Lung (tissue), 12 donors: Measurements from ENCODE around the gene CD2BP2. TPM values are rescaled to one million over a fixed set of nuclear protein-coding genes. Genes with fewer than 3 reads are reported as not detected.
"Not testable (repeated sequence)": the region's sequence is repeated elsewhere in the genome, so short reads cannot be mapped to it uniquely, and the experiment has no call there.

Experiments used
- ATAC-seq: fragments of 200-7000 bp; cut with Tn5 transposase; one replicate; pipeline ENCODE4 v1.9.1; 2020; ENCODE audit warnings: moderate number of reproducible peaks; ENCODE audit not compliant: insufficient read depth, low FRiP score
- DNase-seq, 3 donors: peaks; one replicate each; pipeline ENCODE4 v3.0.0-alpha.2; 2013 to 2017
- H3K27ac ChIP-seq, 2 donors: one replicate each; pipeline ENCODE4 v1.5.1; 2013; ENCODE audit warnings: mild to moderate bottlenecking in 2 of 2, moderate library complexity in 2 of 2, control low read depth in 1 of 2, inconsistent platforms in 1 of 2, low read depth in 1 of 2, low read length in 1 of 2
- H3K27me3 ChIP-seq, 3 donors: one replicate each; pipeline ENCODE4 v1.5.1; 2013; ENCODE audit warnings: low read length in 2 of 3; ENCODE audit not compliant: control insufficient read depth in 3 of 3, insufficient read depth in 3 of 3
- H3K36me3 ChIP-seq, 4 donors: one replicate each; pipeline ENCODE4 v1.5.1; 2013; ENCODE audit warnings: low read length in 4 of 4, mild to moderate bottlenecking in 1 of 4, moderate library complexity in 1 of 4; ENCODE audit not compliant: control insufficient read depth in 4 of 4, insufficient read depth in 4 of 4
- H3K4me1 ChIP-seq, 5 donors: one replicate each; pipeline ENCODE4 v1.5.1; 2013; ENCODE audit warnings: low read length in 5 of 5, mild to moderate bottlenecking in 2 of 5, moderate library complexity in 1 of 5; ENCODE audit not compliant: control insufficient read depth in 5 of 5, insufficient read depth in 5 of 5
- H3K4me3 ChIP-seq: one replicate; pipeline ENCODE4 v1.5.1; 2013; ENCODE audit warnings: mild to moderate bottlenecking, control low read depth, moderate library complexity
- H3K9ac ChIP-seq, 2 donors: one replicate each; pipeline ENCODE4 v1.5.1; 2013; ENCODE audit warnings: low read length in 2 of 2, control low read depth in 1 of 2; ENCODE audit not compliant: insufficient read depth in 1 of 2
- H3K9me3 ChIP-seq, 4 donors: one replicate each; pipeline ENCODE4 v1.5.1; 2013; ENCODE audit warnings: low read length in 3 of 4, mild to moderate bottlenecking in 1 of 4, moderate library complexity in 1 of 4; ENCODE audit not compliant: control insufficient read depth in 4 of 4, insufficient read depth in 3 of 4
- CTCF ChIP-seq: IDR thresholded peaks from 2 replicates; pipeline ENCODE4 v1.5.1; 2012; ENCODE audit warnings: mild to moderate bottlenecking; ENCODE audit errors: control extremely low read depth, extremely low read depth
- WGBS, 2 donors: extraction: QIAGEN DNeasy Blood & Tissue Kit; methylation state at CpG; one replicate each; pipeline ENCODE4 v1.1.7; 2013; 5-methylcytosine and 5-hydroxymethylcytosine counted together
- polyA plus RNA-seq, 2 donors: library from polyadenylated mRNA; stranded (reverse); fragments of 200-250 nt; gene quantifications; one replicate each; pipeline ENCODE4 v1.2.1, GENCODE V29; 2013
- total RNA-seq, 2 donors: library from RNA; depleted of rRNA in 1 of 2; stranded (reverse); fragments of >200 nt in 1 of 2; gene quantifications; one replicate each; pipeline ENCODE4 v1.2.1, GENCODE V29; 2014 to 2021
- donor health status: control.
- donor health status: control.
- donor health status: Bipolar disorder and iron deficiency.
- donor health status: healthy.
- donor health status: DM: yes; HTN: yes; CAD: no.

The CD2BP2 gene
- total and polyA plus RNA-seq, 4 donors: 37.5 to 69.8 (median 46.3) TPM

- ATAC-seq (no peak), DNase-seq (no peak)
- Histone ChIP-seq H3K27ac (no peak overlapping the region), H3K4me3 (no peak overlapping the region), H3K27me3 (no peaks in the 10 kb centered on the region), H3K9ac (no peak overlapping the region), H3K4me1 (peaks cover 0 to 16% (median 8%) of the 10 kb centered on the region in 5 donors), H3K9me3 (no peaks in the 10 kb centered on the region), H3K36me3 (peaks cover 0 to 27% (median 16%) of the 10 kb centered on the region in 4 donors)
- 37 to 76% methylated on average over 3 of the region's 3 CpGs for WGBS, 2 donors
- no peak for TF ChIP-seq CTCF
Measured at GRCh38 chr16:30349675-30350074, 5.4 kb downstream of the CD2BP2 start.

DNA sequence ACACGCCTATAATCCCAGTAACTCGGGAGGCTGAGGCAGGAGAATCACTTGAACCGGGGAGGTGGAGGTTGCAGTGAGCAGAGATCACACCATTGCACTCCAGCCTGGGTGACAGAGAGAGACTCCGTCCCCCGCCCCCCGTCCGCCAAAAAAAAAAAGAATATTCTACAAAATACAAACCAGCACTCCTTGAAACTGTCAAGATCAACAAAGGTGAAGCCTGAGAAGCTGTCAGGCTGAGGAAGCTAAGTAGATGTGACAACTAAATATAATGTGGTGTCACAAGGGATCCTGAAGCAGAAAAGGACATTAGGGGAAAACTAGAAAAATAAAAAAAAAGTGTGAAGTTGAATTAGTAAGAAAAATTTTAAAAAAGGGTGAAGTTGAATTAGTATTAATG lies 6.2 kb downstream of the CD2BP2 start:
- DNase-seq (no peak), ATAC-seq (no peak)
- H3K27me3 ChIP-seq: no peaks in the 10 kb centered on the region
- H3K9ac ChIP-seq: no peak overlapping the region
- no peak overlapping the region for H3K27ac ChIP-seq
- no peak for TF ChIP-seq CTCF
- WGBS, 2 donors: 92 to 98% methylated on average over 7 of the region's 7 CpGs
- H3K4me3 ChIP-seq: no peak overlapping the region
- peaks cover 0 to 27% (median 16%) of the 10 kb centered on the region in 4 donors for H3K36me3 ChIP-seq
- H3K4me1 ChIP-seq: peaks cover 0 to 13% (median 6%) of the 10 kb centered on the region in 5 donors
- no peaks in the 10 kb centered on the region for H3K9me3 ChIP-seq

DNA sequence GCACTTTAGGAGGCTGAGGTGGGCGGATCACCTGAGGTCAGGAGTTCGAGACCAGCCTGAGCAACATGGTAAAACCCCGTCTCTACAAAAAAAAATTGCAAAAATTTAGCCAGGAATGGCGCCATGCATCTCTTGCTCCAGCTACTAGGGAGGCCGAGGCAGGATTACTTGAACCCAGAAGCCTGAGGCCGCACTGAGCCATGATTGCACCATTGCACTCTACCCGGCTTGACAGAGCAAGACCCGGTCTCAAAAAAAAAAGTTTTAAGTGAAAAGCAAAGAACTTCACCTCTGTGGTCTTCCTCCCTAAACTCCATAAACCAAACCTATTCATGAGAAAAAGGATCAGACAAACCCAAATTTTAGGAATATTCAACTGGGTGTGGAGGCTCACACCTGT lies 7.0 kb downstream of the CD2BP2 start:
- H3K9me3 ChIP-seq: no peaks in the 10 kb centered on the region
- ATAC-seq (no peak), DNase-seq (no peak)
- no peak overlapping the region for H3K27ac ChIP-seq
- peaks cover 0 to 9% (median 5%) of the 10 kb centered on the region in 5 donors for H3K4me1 ChIP-seq
- no peak for TF ChIP-seq CTCF
- WGBS, 2 donors: 95 to 96% methylated on average over 8 of the region's 8 CpGs
- H3K27me3 ChIP-seq: no peaks in the 10 kb centered on the region
- peaks cover 0 to 20% (median 11%) of the 10 kb centered on the region in 4 donors for H3K36me3 ChIP-seq
- H3K9ac ChIP-seq: no peak overlapping the region
- H3K4me3 ChIP-seq: no peak overlapping the region

GRCh38 chr16:30346286-30346685 lies 8.8 kb downstream of the CD2BP2 start:
- WGBS, 2 donors: 88 to 94% methylated on average over 3 of the region's 3 CpGs
- no peak overlapping the region for H3K4me3 ChIP-seq
- no peaks in the 10 kb centered on the region for H3K4me1 ChIP-seq
- no peak overlapping the region for H3K9ac ChIP-seq
- DNase-seq (no peak), ATAC-seq (no peak)
- no peaks in the 10 kb centered on the region for H3K9me3 ChIP-seq
- H3K27ac ChIP-seq: no peak overlapping the region
- no peak for TF ChIP-seq CTCF
- peaks cover 0 to 6% (median 4%) of the 10 kb centered on the region in 4 donors for H3K36me3 ChIP-seq
- H3K27me3 ChIP-seq: no peaks in the 10 kb centered on the region

DNA sequence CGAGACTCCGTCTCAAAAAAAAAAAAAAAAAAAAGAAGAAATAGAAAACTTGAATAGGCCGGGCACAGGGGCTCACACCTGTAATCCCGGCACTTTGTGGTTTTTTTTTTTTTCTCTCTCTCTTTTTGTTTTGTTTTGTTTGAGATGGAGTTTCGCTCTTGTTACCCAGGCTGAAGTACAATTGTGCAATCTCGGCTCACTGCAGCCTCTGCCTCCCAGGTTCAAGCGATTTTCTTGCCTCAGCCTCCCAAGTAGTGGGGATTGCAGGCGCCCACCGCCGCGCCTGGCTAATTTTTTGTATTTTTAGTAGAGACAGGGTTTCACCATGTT lies 11.7 kb downstream of the CD2BP2 start:
- not testable (repeated sequence) for H3K4me1 ChIP-seq, ATAC-seq, H3K27me3 ChIP-seq, DNase-seq, H3K9ac ChIP-seq, H3K36me3 ChIP-seq, H3K27ac ChIP-seq, H3K9me3 ChIP-seq, H3K4me3 ChIP-seq
- WGBS, 2 donors: 86 to 89% methylated on average over 11 of the region's 11 CpGs
